K562 (cell line): ENCODE data around the gene NCBP2. TPM values are rescaled to one million over a fixed set of nuclear protein-coding genes. Genes with fewer than 3 reads are reported as not detected.

ENCODE experiments used
- ATAC-seq: fragments of 200-7000 bp; cut with Tn5 transposase; 3 replicates; pipeline ENCODE4 v1.9.1; 2020; ENCODE audit warnings: moderate library complexity
- BruUV-seq: library from RNA; stranded (reverse); fragments of 400-500 nt; replicated peaks from 2 replicates; lab custom pipeline; 2021; lab: Mats Ljungman, UMichigan
- CTCF ChIA-PET: fragments of 300-600 bp; formaldehyde crosslinking; extraction: SDS; loops from one replicate; lab custom pipeline; 2021; ENCODE audit warnings: low intra/inter-chr PET ratio; lab: Yijun Ruan, JAX
- POLR2A ChIA-PET: fragments of 300-600, 350-650 bp; sonication (Branson Sonifier 250); formaldehyde crosslinking; extraction: SDS; loops from one replicate; lab custom pipeline; 2021; ENCODE audit warnings: antibody characterized with exemption, inconsistent platforms; lab: Yijun Ruan, JAX
- DNase-seq, 4 experiments: peaks; one replicate each; pipeline versions ENCODE4 v3.0.0 to v3.0.0-alpha.2; 2011 to 2018; ENCODE audit warnings: low spot score in 3 of 4, mixed read lengths in 3 of 4; ENCODE audit errors: extremely low read depth in 1 of 4
- FAIRE-seq: peaks from 2 replicates; lab custom pipeline; 2011; peaks lifted over from hg19 to GRCh38; lab: Jason Lieb, UNC
- H2AFZ ChIP-seq: 2 replicates; pipeline ENCODE4 v1.6.0; 2011; ENCODE audit warnings: low read depth, low read length, control low read depth, inconsistent platforms
- H3K27ac ChIP-seq: fragments of 200-600 bp; 3 replicates; pipeline ENCODE4 v1.8.0; 2011; ENCODE audit warnings: low read depth, mild to moderate bottlenecking, control low read depth, inconsistent platforms, low read length, moderate library complexity, mixed read lengths; ENCODE audit errors: extremely low read depth
- H3K27me3 ChIP-seq, 2 experiments: fragments of 300-600 bp in 1 of 2; 2 replicates in 1 of 2; 3 replicates in 1 of 2; pipeline versions ENCODE4 v1.6.0 to v1.8.0; 2011; ENCODE audit warnings: inconsistent platforms in 2 of 2, low read length in 2 of 2, mild to moderate bottlenecking in 1 of 2, mixed read lengths in 1 of 2, moderate library complexity in 1 of 2; ENCODE audit not compliant: control insufficient read depth in 2 of 2, insufficient read depth in 2 of 2
- H3K36me3 ChIP-seq: fragments of 300-600 bp; 3 replicates; pipeline ENCODE4 v1.8.0; 2011; ENCODE audit warnings: mild to moderate bottlenecking, low read length, inconsistent platforms; ENCODE audit not compliant: control insufficient read depth, insufficient read depth
- H3K4me1 ChIP-seq, 2 experiments: fragments of 200-600 bp in 1 of 2; replicated peaks in 1 of 2; 2 replicates in 1 of 2; 3 replicates in 1 of 2; pipeline versions ENCODE4 v1.5.1 to v1.8.0; 2011; ENCODE audit warnings: inconsistent platforms in 2 of 2, low read length in 2 of 2, mild to moderate bottlenecking in 1 of 2, mixed read lengths in 1 of 2, moderate library complexity in 1 of 2; ENCODE audit not compliant: control insufficient read depth in 2 of 2, insufficient read depth in 2 of 2
- H3K4me2 ChIP-seq: 2 replicates; pipeline ENCODE4 v1.6.1; 2011; ENCODE audit warnings: low read length, control low read depth, inconsistent platforms, mixed read lengths; ENCODE audit not compliant: insufficient read depth
- H3K4me3 ChIP-seq: fragments of 200-600 bp; sonication (generic), shearing (Covaris generic); 2 replicates; pipeline ENCODE4 v1.5.1; 2016; ENCODE audit warnings: control low read depth, inconsistent platforms
- H3K79me2 ChIP-seq: fragments of 200-600 bp; 3 replicates; pipeline ENCODE4 v1.8.0; 2011; ENCODE audit warnings: low read length, inconsistent platforms; ENCODE audit not compliant: control insufficient read depth, insufficient read depth
- H3K9ac ChIP-seq, 2 experiments: 2 replicates each; pipeline versions ENCODE4 v1.6.0 to v1.6.1; 2011; ENCODE audit warnings: low read depth in 2 of 2, low read length in 2 of 2, control low read depth in 1 of 2, inconsistent platforms in 1 of 2, mild to moderate bottlenecking in 1 of 2, mixed read lengths in 1 of 2; ENCODE audit not compliant: insufficient read depth in 1 of 2
- H3K9me1 ChIP-seq: one replicate; pipeline ENCODE4 v1.6.0; 2011; ENCODE audit warnings: inconsistent platforms, mild to moderate bottlenecking, low read length, moderate library complexity; ENCODE audit not compliant: control insufficient read depth, insufficient read depth
- H3K9me3 ChIP-seq: replicated peaks from 2 replicates; pipeline ENCODE4 v1.5.1; 2011; ENCODE audit warnings: low read depth, low read length, inconsistent platforms; ENCODE audit not compliant: control insufficient read depth, insufficient read depth
- H4K20me1 ChIP-seq: replicated peaks from 2 replicates; pipeline ENCODE4 v1.6.1; 2011; ENCODE audit warnings: low read length, inconsistent platforms, mixed read lengths; ENCODE audit not compliant: control insufficient read depth, insufficient read depth
- ARHGAP35 ChIP-seq: fragments of 450-650 bp; IDR thresholded peaks from 2 replicates; pipeline ENCODE4 v1.6.1; 2018; ENCODE audit not compliant: partially characterized antibody
- DNMT1 ChIP-seq: fragments of 450-650 bp; IDR thresholded peaks from 2 replicates; pipeline ENCODE4 v1.6.1; 2016; ENCODE audit warnings: antibody characterized with exemption, mild to moderate bottlenecking
- ESRRA ChIP-seq: fragments of 450-650 bp; IDR thresholded peaks from 2 replicates; pipeline ENCODE4 v1.6.1; 2014; ENCODE audit warnings: low read depth, mild to moderate bottlenecking, moderate library complexity, borderline replicate concordance
- HMBOX1 ChIP-seq: sonication (generic); IDR thresholded peaks from 2 replicates; pipeline ENCODE4 v1.6.1; 2016
- MEIS2 ChIP-seq: fragments of 450-650 bp; IDR thresholded peaks from 2 replicates; pipeline ENCODE4 v1.6.1; 2014; ENCODE audit warnings: mild to moderate bottlenecking; ENCODE audit not compliant: partially characterized antibody
- NR2C1 ChIP-seq, 2 experiments: fragments of 450-650 bp; IDR thresholded peaks; 2 replicates each; pipeline ENCODE4 v1.6.1; 2017; ENCODE audit warnings: mild to moderate bottlenecking in 2 of 2, antibody characterized with exemption in 1 of 2, inconsistent platforms in 1 of 2, missing compliant biosample characterization in 1 of 2, missing genetic modification characterization in 1 of 2
- PBX2 ChIP-seq, 2 experiments: IDR thresholded peaks in 1 of 2; conservative IDR thresholded peaks in 1 of 2; 2 replicates each; pipeline ENCODE4 v1.6.1; 2016; ENCODE audit warnings: low read depth in 2 of 2, mild to moderate bottlenecking in 1 of 2, missing compliant biosample characterization in 1 of 2, missing genetic modification characterization in 1 of 2, moderate library complexity in 1 of 2
- PKNOX1 ChIP-seq: fragments of 450-650 bp; IDR thresholded peaks from 2 replicates; pipeline ENCODE4 v1.6.1; 2016
- POLR3G ChIP-seq: IDR thresholded peaks from 2 replicates; pipeline ENCODE4 v1.6.1; 2011; ENCODE audit not compliant: insufficient read length, insufficient replicate concordance; ENCODE audit errors: extremely low read depth
- THAP12 ChIP-seq: fragments of 250-450 bp; sonication (Bioruptor Pico); IDR thresholded peaks from 2 replicates; pipeline ENCODE4 v1.9.0; 2021; ENCODE audit warnings: mild to moderate bottlenecking, inconsistent platforms
- THAP7 ChIP-seq: fragments of 250-450 bp; sonication (Bioruptor Pico); IDR thresholded peaks from 2 replicates; pipeline ENCODE4 v1.5.0; 2021
- USF1 ChIP-seq: sonication (generic); formaldehyde crosslinking; IDR thresholded peaks from 2 replicates; pipeline ENCODE4 v1.9.0; 2022; ENCODE audit warnings: mild to moderate bottlenecking, missing genetic modification reagents
- WGBS: fragments of 100-300 bp; shearing (Covaris generic); methylation state at CpG from one replicate; pipeline ENCODE4 v1.1.6; 2016; ENCODE audit warnings: low coverage, mixed read lengths; ENCODE audit not compliant: insufficient coverage; ENCODE audit errors: missing lambda C conversion rate; 5-methylcytosine and 5-hydroxymethylcytosine counted together
- in situ Hi-C: fragments of 300-500 bp; cut with MboI; formaldehyde crosslinking; loops from 4 replicates; pipeline ENCODE4 v1.15.0; 2018; ENCODE audit warnings: inconsistent platforms, mixed read lengths
- intact Hi-C: fragments of 100-400 bp; cut with micrococcal nuclease; formaldehyde crosslinking; loops from 2 replicates; pipeline ENCODE4 v1.14.2; 2022
- polyA plus RNA-seq, 8 experiments: library from polyadenylated mRNA; depleted of rRNA in 4 of 8; stranded (reverse) in 5 of 8; unstranded in 3 of 8; fragments of >200 nt; fragmentation: Nextera tagmentation in 2 of 8; fragmentation: Illumina TruSeq in 1 of 8; extraction: Ambion mirVana in 2 of 8; extraction: Trizol in 1 of 8; gene quantifications; 2 replicates each; pipeline versions ENCODE4 v1.2.1 to v1.2.3, GENCODE V29; 2011 to 2014; ENCODE audit warnings: inconsistent platforms in 1 of 8, missing spikeins in 1 of 8
- total RNA-seq, 7 experiments: library from RNA; depleted of rRNA in 6 of 7; stranded (reverse); fragments of >200 nt in 6 of 7; fragmentation: Illumina TruSeq in 2 of 7; extraction: Trizol in 2 of 7; gene quantifications; 2 replicates each; pipeline versions ENCODE4 v1.2.1 to v1.2.3, GENCODE V29; 2011 to 2021; ENCODE audit warnings: low replicate concordance in 1 of 7

Gene NCBP2
- total and polyA plus RNA-seq, 9 of the 15 experiments (the other 6 are each of a cell fraction or from before 2014, with no cell fraction given) = 56.4 to 102 (median 82.3) TPM

GRCh38 chr3:196896229-196896628 is 46.1 kb downstream of the NCBP2 start:
- Histone ChIP-seq H3K36me3 (peaks cover 28% of the 10 kb centered on the region), H3K4me1 (peaks cover 3 to 9% of the 10 kb centered on the region in 2 experiments; a peak in 2 of 5 replicates), H3K27me3 (no peaks in the 10 kb centered on the region), H3K9ac (no peak overlapping the region), H3K9me3 (no peaks in the 10 kb centered on the region), H3K9me1 (no peaks in the 10 kb centered on the region), H3K79me2 (peaks cover 53% of the 10 kb centered on the region), H4K20me1 (no peaks in the 10 kb centered on the region), H3K4me3 (no peak overlapping the region), H3K4me2 (no peak overlapping the region), H3K27ac (no peak overlapping the region), H2AFZ (no peak overlapping the region)
- in situ Hi-C loops (no loop called here), intact Hi-C loops (no loop called here)
- POLR2A ChIA-PET = interaction anchor here (0.6 kb wide), 1 partner anchor 325 kb away, joined by 4 read pairs; no protein-coding TSS in a partner anchor
- TSS peak; percentile 26 for BruUV-seq
- no peak for FAIRE-seq
- CTCF ChIA-PET = no interaction called here
- ATAC-seq = peak; percentile 20; the same call in 2 of the 3 replicates
- DNase-seq = peak in 1 of 4 experiments; percentile 17
- WGBS = 67% methylated on average over 6 of the region's 6 CpGs
- TF ChIP-seq NR2C1 (IDR thresholded peaks at IDR 0.05) = no peak
- no peak for TF ChIP-seq NR2C1 (tag; IDR thresholded peaks at IDR 0.05)
- TF ChIP-seq USF1 = no peak
- TF ChIP-seq MEIS2 = peak; percentile 80
- TF ChIP-seq ESRRA = no peak
- TF ChIP-seq ARHGAP35 = no peak
- peak; percentile 77 for TF ChIP-seq HMBOX1
- no peak for TF ChIP-seq THAP7 (CRISPR knock-in tag)
- no peak for TF ChIP-seq POLR3G
- TF ChIP-seq PBX2 (CRISPR knock-in tag; IDR thresholded peaks at IDR 0.05; ENCODE audit: low read depth) = no peak
- peak; percentile 74 for TF ChIP-seq PBX2 (tag; conservative IDR thresholded peaks at IDR 0.05; ENCODE audit: low read depth)
- no peak for TF ChIP-seq DNMT1
- TF ChIP-seq THAP12 (CRISPR knock-in tag) = no peak
- TF ChIP-seq PKNOX1 = peak; percentile 76
